Heart right ventricle (tissue), 16 donors: ENCODE measurements around the gene CACNA1G. TPM values are rescaled to one million over a fixed set of nuclear protein-coding genes. Genes with fewer than 3 reads are reported as not detected.

ENCODE experiments used
- ATAC-seq, 8 donors: fragments of 200-7000 bp; cut with Tn5 transposase; one replicate each; pipeline ENCODE4 v1.9.1; 2020; ENCODE audit warnings: mild to moderate bottlenecking in 8 of 8, moderate library complexity in 8 of 8, moderate number of reproducible peaks in 1 of 8
- DNase-seq, 2 donors: peaks; one replicate each; pipeline ENCODE4 v3.0.0-alpha.2; 2020
- H3K27ac ChIP-seq, 10 donors: fragments of 200-600 bp; sonication (generic) in 2 of 10; one replicate each; pipeline versions ENCODE4 v1.5.0 to v1.8.0; 2020 to 2022; ENCODE audit warnings: mild to moderate bottlenecking in 3 of 10
- H3K27me3 ChIP-seq, 7 donors: fragments of 200-600 bp; one replicate each; pipeline ENCODE4 v1.8.0; 2021 to 2022; ENCODE audit warnings: mild to moderate bottlenecking in 2 of 7
- H3K36me3 ChIP-seq, 9 donors: fragments of 200-600 bp; sonication (generic) in 1 of 9; one replicate each; pipeline versions ENCODE4 v1.5.0 to v1.8.0; 2020 to 2022; ENCODE audit warnings: mild to moderate bottlenecking in 2 of 9
- H3K4me1 ChIP-seq, 9 donors: fragments of 200-600 bp; sonication (generic) in 1 of 9; one replicate each; pipeline versions ENCODE4 v1.5.0 to v1.8.0; 2020 to 2022; ENCODE audit warnings: mild to moderate bottlenecking in 4 of 9
- H3K4me3 ChIP-seq, 10 donors: fragments of 200-600 bp; sonication (generic) in 2 of 10; one replicate each; pipeline versions ENCODE4 v1.5.0 to v1.8.0; 2020 to 2022; ENCODE audit warnings: mild to moderate bottlenecking in 7 of 10, moderate library complexity in 2 of 10
- H3K9me3 ChIP-seq, 11 donors: fragments of 200-600 bp in 10 of 11; sonication (generic) in 2 of 11; one replicate each; pipeline versions ENCODE4 v1.5.0 to v1.8.0; 2013 to 2022; ENCODE audit warnings: mild to moderate bottlenecking in 2 of 11, control low read depth in 1 of 11, moderate library complexity in 1 of 11
- CTCF ChIP-seq, 9 donors: fragments of 200-600 bp; sonication (generic) in 2 of 9; IDR thresholded peaks; one replicate each; pipeline versions ENCODE4 v1.5.0 to v1.8.0; 2021 to 2022; ENCODE audit warnings: antibody characterized with exemption in 9 of 9, mild to moderate bottlenecking in 5 of 9, moderate library complexity in 1 of 9
- WGBS, 2 donors: extraction: QIAGEN DNeasy Blood & Tissue Kit; methylation state at CpG; one replicate each; pipeline ENCODE4 v1.1.7; 2013; ENCODE audit warnings: inconsistent platforms in 1 of 2; 5-methylcytosine and 5-hydroxymethylcytosine counted together
- intact Hi-C, 10 donors: fragments of 100-400 bp; cut with DNase I; formaldehyde crosslinking; loops; one replicate each; pipeline versions ENCODE4 v1.11.1 to v1.14.2; 2022
- polyA plus RNA-seq, 2 donors: library from polyadenylated mRNA; stranded (reverse); fragments of 200-250 nt; gene quantifications; one replicate each; pipeline ENCODE4 v1.2.3, GENCODE V29; 2013
- total RNA-seq, 10 donors: library from RNA; stranded (reverse); fragmentation: NEBNext Ultra II Directional in 3 of 10; extraction: Animal tissue kit (Norgen Biotek cat#: 25700) in 3 of 10; gene quantifications; one replicate each; pipeline versions ENCODE4 v1.2.1 to v1.2.4, GENCODE V29; 2021 to 2023
- donor health status: Arrhythmogenic right ventricular cardiomyopathy.
- donor health status: ischemic (EF 13 %, LVEDD 7.1; RV severe dilation, severe dysfunction).
- donor health status: healthy with polysubstance abuse.
- donor health status: DM: no; HTN: yes; CAD: no.
- donor health status: DM: no; HTN: no; CAD: no.
- donor health status: ischemic (EF 25% LVEDD 6.9; RV normal size, moderate dysfunction).
- donor health status: ischemic (EF 25% LVEDD 5.7; RV mildly dilated, moderate dysfunction).
- donor health status: healthy.
- donor health status: DM: yes; HTN: yes; CAD: no.
- donor health status: Ischemic cardiomyopathy.
- donor health status: ischemic (EF 35%, LVEDD 5.7; RV mildly dilated, moderate dysfunction).
- donor health status: nonischemic (EF 11% LVEDD 7.7; RV severe dilation, severe dysfunction).
- donor health status: DM: yes; HTN: yes; CAD: no.
- donor health status: PGD.
- donor health status: ischemic (EF 29% LVEDD 5.4; RV normal size, mild dysfunction).
- donor health status: nonischemic (EF 23%, LVEDD 6.1; RV moderate dilation, normal function).

CACNA1G gene
- total and polyA plus RNA-seq, 12 donors: 0.04 to 0.46 (median 0.24) TPM

GRCh38 chr17:50641357-50641756 is 80.8 kb downstream of the CACNA1G start:
- ATAC-seq: no peak
- no peak for TF ChIP-seq CTCF (IDR thresholded peaks at IDR 0.05)
- no peaks in the 10 kb centered on the region for H3K9me3 ChIP-seq
- H3K4me1 ChIP-seq: peaks cover 0 to 40% (median 19%) of the 10 kb centered on the region in 9 donors
- no peak overlapping the region for H3K4me3 ChIP-seq
- no peak for DNase-seq
- 64 to 79% methylated on average over 3 of the region's 3 CpGs for WGBS, 2 donors
- H3K27ac ChIP-seq: peak overlapping the region in 1 of 10 donors; percentile 75
- no peaks in the 10 kb centered on the region for H3K36me3 ChIP-seq
- H3K27me3 ChIP-seq: peaks cover 0 to 10% (median 6%) of the 10 kb centered on the region in 7 donors
- intact Hi-C loops: no loop called here

- Histone ChIP-seq H3K36me3 (no peaks in the 10 kb centered on the region), H3K4me3 (no peak overlapping the region), H3K4me1 (peaks cover 0 to 39% (median 19%) of the 10 kb centered on the region in 9 donors), H3K27ac (no peak overlapping the region), H3K27me3 (peaks cover 0 to 2% (median 0%) of the 10 kb centered on the region in 7 donors), H3K9me3 (no peaks in the 10 kb centered on the region)
- no peak for ATAC-seq
- WGBS, 2 donors: 87 to 92% methylated on average over 15 of the region's 15 CpGs
- DNase-seq: no peak
- intact Hi-C loops: no loop called here
- TF ChIP-seq CTCF (IDR thresholded peaks at IDR 0.05): no peak
These were observed 81.7 kb downstream of the CACNA1G start for GRCh38 chr17:50642071-50642721.

GRCh38 chr17:50642722-50643656 is 82.5 kb downstream of the CACNA1G start:
- Histone ChIP-seq H3K4me3 (no peak overlapping the region), H3K9me3 (no peaks in the 10 kb centered on the region), H3K36me3 (no peaks in the 10 kb centered on the region), H3K27ac (no peak overlapping the region), H3K4me1 (peaks cover 0 to 39% (median 19%) of the 10 kb centered on the region in 9 donors), H3K27me3 (no peaks in the 10 kb centered on the region)
- ATAC-seq (no peak), DNase-seq (no peak)
- WGBS, 2 donors: 89 to 94% methylated on average over 10 of the region's 10 CpGs
- TF ChIP-seq CTCF (IDR thresholded peaks at IDR 0.05): no peak
- intact Hi-C loops: no loop called here

GRCh38 chr17:50645748-50646682 is 85.5 kb downstream of the CACNA1G start:
- intact Hi-C loops: no loop called here
- H3K36me3 ChIP-seq: no peaks in the 10 kb centered on the region
- DNase-seq (no peak), ATAC-seq (no peak)
- H3K4me1 ChIP-seq: peaks cover 0 to 10% (median 4%) of the 10 kb centered on the region in 9 donors
- no peak overlapping the region for H3K4me3 ChIP-seq
- no peak for TF ChIP-seq CTCF (IDR thresholded peaks at IDR 0.05)
- 95 to 96% methylated on average over 3 of the region's 3 CpGs for WGBS, 2 donors
- peaks cover 0 to 3% (median 0%) of the 10 kb centered on the region in 11 donors for H3K9me3 ChIP-seq
- no peaks in the 10 kb centered on the region for H3K27me3 ChIP-seq
- no peak overlapping the region for H3K27ac ChIP-seq
